Muscle of leg (tissue), 11 donors: ENCODE data around the gene ENTPD2. TPM values are rescaled to one million over a fixed set of nuclear protein-coding genes. Genes with fewer than 3 reads are reported as not detected.
"Not testable (repeated sequence)": the region's sequence is repeated elsewhere in the genome, so short reads cannot be mapped to it uniquely, and the experiment has no call there.

Experiments
- DNase-seq: peaks from one replicate; pipeline ENCODE4 v3.0.0; 2013
- H3K27ac ChIP-seq: one replicate; pipeline ENCODE4 v1.5.1; 2013; ENCODE audit warnings: mild to moderate bottlenecking, low read length, control low read depth
- H3K27me3 ChIP-seq: one replicate; pipeline ENCODE4 v1.6.1; 2013; ENCODE audit warnings: low read length; ENCODE audit not compliant: control insufficient read depth, insufficient read depth
- H3K36me3 ChIP-seq: one replicate; pipeline ENCODE4 v1.6.1; 2013; ENCODE audit warnings: low read length; ENCODE audit not compliant: control insufficient read depth, insufficient read depth
- H3K4me1 ChIP-seq: one replicate; pipeline ENCODE4 v1.6.1; 2013; ENCODE audit warnings: low read length; ENCODE audit not compliant: control insufficient read depth, insufficient read depth
- H3K4me3 ChIP-seq: one replicate; pipeline ENCODE4 v1.5.1; 2013; ENCODE audit warnings: low read length, control low read depth
- H3K9me3 ChIP-seq: replicated peaks from 2 replicates; pipeline ENCODE4 v1.6.1; 2013; ENCODE audit warnings: low read depth, low read length; ENCODE audit not compliant: control insufficient read depth
- WGBS: methylation state at CpG from one replicate; pipeline ENCODE4 v1.1.5; 2013; ENCODE audit warnings: missing lambda C conversion rate; ENCODE audit not compliant: insufficient coverage; 5-methylcytosine and 5-hydroxymethylcytosine counted together
- polyA plus RNA-seq, 8 donors: library from polyadenylated mRNA; unstranded; fragments of 120-200 nt; gene quantifications; one replicate each; pipeline versions ENCODE4 v1.2.1 to v1.2.3, GENCODE V29; 2013; ENCODE audit warnings: inconsistent platforms in 1 of 8, low replicate concordance in 1 of 8; ENCODE audit not compliant: insufficient read length in 8 of 8, insufficient read depth in 1 of 8
- total RNA-seq: library from RNA; stranded (reverse); fragments of 120-200 nt; gene quantifications from one replicate; pipeline ENCODE4 v1.2.4, GENCODE V29; 2013

Gene ENTPD2
- total and polyA plus RNA-seq, 9 donors, result 3.7 to 20.6 (median 13.0) TPM

DNA sequence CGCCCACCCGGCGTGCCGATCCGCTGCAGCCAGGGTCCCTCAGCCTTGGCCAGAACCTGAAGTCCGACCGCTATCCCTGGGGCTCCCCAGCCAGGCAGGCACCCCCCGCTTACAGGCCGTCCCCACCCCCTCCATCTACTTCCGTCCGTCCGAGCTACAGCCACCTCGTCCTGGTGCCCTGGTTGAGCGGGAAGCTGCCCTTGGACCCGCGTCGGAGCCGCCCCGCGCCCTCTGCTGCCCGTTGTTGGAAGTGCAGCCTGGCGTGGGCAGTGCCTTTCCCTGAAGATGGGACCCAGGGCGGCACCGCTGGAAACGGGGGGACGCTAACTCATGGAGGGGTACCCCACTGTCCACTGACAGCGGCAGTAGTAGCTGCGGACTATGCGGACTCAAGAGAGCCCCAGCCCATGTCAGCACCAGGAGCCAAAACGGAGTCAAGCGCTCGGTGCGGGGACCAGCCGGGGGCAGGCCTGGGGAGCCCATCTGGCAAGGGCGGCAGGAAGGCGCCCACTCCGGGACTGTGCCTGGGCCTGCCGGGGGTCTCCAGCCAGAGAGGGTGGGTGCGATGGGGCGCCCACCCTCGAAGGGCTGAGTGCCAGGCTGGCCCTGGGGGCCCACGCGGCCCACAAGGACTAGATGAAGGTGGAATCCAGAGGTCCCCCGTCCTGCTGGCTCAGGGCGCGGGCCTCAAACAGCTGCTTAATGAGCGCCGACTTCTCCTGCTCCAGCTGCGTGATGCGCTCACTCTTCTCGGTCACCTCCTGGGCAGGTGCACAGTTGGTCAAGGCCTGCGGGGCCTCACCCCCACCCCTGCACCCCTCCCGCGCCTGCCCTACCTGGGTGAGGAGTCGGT, 10.4 kb upstream of the ENTPD2 start:
- DNase-seq, result peak; percentile 54
- Histone ChIP-seq H3K4me1 (peaks cover 20% of the 10 kb centered on the region), H3K9me3 (no peaks in the 10 kb centered on the region), H3K36me3 (no peaks in the 10 kb centered on the region), H3K27ac (no peak overlapping the region), H3K27me3 (peaks cover 2% of the 10 kb centered on the region), H3K4me3 (no peak overlapping the region)
- WGBS, result 44% methylated on average over 50 of the region's 55 CpGs

DNA sequence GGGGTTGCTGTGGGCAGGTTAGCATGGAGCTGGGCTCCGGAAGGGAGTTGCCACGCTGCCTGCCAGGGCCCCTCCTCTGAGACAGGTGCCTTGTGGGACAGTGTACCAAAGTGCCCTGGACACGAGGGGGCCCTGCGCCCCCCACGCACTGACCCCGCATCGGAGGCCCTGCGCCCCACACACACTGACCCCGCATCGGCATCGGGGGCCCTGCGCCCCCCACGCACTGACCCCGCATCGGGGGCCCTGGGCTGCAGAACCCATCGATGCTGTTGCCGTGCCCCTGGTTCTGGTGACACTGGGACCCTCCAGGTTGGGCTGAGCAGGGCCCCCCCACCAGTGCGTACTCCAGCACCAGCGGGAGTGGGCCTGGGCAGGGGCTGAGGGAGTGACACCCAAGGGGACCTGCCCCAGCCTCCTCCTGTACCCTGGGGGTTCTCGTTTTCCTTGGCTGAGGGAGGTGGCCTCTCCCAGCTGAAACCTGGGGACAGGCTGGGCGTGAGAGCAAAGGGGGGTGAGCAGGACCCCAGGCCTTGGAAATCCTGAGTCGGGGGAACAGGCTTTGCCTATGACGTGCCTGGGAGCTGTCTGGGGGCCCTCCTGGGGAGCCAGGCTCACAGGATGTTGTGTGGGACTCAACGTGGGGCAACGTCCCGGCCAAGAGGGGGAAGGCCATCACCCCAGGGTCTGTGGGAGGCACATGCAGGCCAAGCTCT, 9.6 kb upstream of the ENTPD2 start:
- H3K9me3 ChIP-seq, result no peaks in the 10 kb centered on the region
- 77% methylated on average over 24 of the region's 26 CpGs for WGBS

GRCh38 chr9:137062798-137063197, 8.9 kb upstream of the ENTPD2 start:
- H3K4me1 ChIP-seq, result peaks cover 12% of the 10 kb centered on the region
- 73% methylated on average over 4 of the region's 9 CpGs for WGBS
- not testable (repeated sequence) for H3K4me3 ChIP-seq, H3K9me3 ChIP-seq, DNase-seq, H3K36me3 ChIP-seq, H3K27ac ChIP-seq, H3K27me3 ChIP-seq

More for the DNA sequence above, 9.6 kb upstream of the ENTPD2 start:
- Histone ChIP-seq H3K27ac (no peak overlapping the region), H3K36me3 (no peaks in the 10 kb centered on the region), H3K27me3 (no peaks in the 10 kb centered on the region), H3K4me3 (no peak overlapping the region), H3K4me1 (peaks cover 13% of the 10 kb centered on the region)
- DNase-seq, result no peak

- H3K27me3 ChIP-seq, result no peaks in the 10 kb centered on the region
- 87% methylated on average over 12 of the region's 15 CpGs for WGBS
- no peak overlapping the region for H3K4me3 ChIP-seq
- H3K36me3 ChIP-seq, result no peaks in the 10 kb centered on the region
- H3K9me3 ChIP-seq, result no peaks in the 10 kb centered on the region
- no peak for DNase-seq
- H3K4me1 ChIP-seq, result peaks cover 16% of the 10 kb centered on the region
- no peak overlapping the region for H3K27ac ChIP-seq
Measured at GRCh38 chr9:137062384-137062783, 8.5 kb upstream of the ENTPD2 start.

GRCh38 chr9:137058521-137059234, 4.8 kb upstream of the ENTPD2 start:
- Histone ChIP-seq H3K4me1 (peaks cover 41% of the 10 kb centered on the region), H3K27ac (no peak overlapping the region), H3K9me3 (no peaks in the 10 kb centered on the region), H3K36me3 (no peaks in the 10 kb centered on the region), H3K4me3 (no peak overlapping the region), H3K27me3 (peaks cover 18% of the 10 kb centered on the region)
- 70% methylated on average over 6 of the region's 9 CpGs for WGBS
- no peak for DNase-seq

DNA sequence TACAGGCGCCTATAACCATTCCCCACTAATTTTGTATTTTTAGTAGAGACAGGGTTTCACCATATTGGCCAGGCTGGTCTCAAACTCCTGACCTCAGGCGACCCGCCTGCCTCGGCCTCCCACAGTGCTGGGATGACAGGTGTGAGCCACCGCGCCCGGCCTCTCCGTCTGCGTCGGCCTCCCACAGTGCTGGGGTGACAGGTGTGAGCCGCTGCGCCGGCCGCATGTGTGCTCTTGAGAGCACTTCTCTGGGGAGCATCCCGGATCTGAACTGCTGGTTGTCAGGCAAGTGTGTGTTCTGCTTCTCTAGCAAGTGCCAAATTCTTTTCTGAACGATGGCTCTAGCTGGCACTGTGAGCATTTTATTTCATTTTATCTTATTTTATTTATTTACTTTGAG, 3.7 kb upstream of the ENTPD2 start:
- peaks cover 51% of the 10 kb centered on the region for H3K4me1 ChIP-seq
- no peaks in the 10 kb centered on the region for H3K9me3 ChIP-seq
- 45% methylated on average over 13 of the region's 16 CpGs for WGBS
- H3K36me3 ChIP-seq, result no peaks in the 10 kb centered on the region
- H3K27me3 ChIP-seq, result peaks cover 29% of the 10 kb centered on the region
- peak; percentile 54 for DNase-seq
- H3K4me3 ChIP-seq, result no peak overlapping the region
- peak overlapping the region; percentile 42 for H3K27ac ChIP-seq

DNA sequence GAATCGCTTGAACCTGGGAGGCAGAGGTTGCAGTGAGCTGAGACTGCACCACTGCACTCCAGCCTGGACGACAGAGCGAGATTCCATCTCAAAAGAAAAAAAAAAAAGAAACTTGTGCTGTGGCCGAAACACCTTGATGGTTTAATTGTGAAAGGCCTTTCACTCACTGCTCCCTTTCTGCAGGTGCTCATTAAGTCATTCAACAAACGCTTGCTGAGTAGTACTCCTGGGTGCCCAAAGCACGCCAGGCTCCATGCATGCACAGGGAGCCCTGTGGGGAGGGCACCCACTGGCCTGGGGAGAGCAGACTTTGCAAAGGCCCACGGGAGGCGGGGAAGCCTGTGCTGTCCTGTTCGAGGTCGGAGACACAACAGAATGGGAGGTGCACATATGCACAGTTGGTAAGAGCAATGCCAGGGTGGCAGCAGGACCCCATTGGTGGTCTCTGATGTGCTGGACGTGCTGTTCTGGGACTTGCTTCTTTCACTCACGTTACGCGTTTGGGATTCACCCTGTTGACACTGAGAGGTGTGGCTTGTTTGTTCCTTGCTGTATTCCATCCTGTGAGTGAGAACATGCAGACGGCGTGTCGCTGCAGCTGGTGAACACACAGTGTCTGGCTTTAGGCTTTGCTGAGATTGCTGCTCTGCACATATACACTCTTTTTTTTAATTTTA, 3.0 kb upstream of the ENTPD2 start:
- DNase-seq, result peak; percentile 57

DNA sequence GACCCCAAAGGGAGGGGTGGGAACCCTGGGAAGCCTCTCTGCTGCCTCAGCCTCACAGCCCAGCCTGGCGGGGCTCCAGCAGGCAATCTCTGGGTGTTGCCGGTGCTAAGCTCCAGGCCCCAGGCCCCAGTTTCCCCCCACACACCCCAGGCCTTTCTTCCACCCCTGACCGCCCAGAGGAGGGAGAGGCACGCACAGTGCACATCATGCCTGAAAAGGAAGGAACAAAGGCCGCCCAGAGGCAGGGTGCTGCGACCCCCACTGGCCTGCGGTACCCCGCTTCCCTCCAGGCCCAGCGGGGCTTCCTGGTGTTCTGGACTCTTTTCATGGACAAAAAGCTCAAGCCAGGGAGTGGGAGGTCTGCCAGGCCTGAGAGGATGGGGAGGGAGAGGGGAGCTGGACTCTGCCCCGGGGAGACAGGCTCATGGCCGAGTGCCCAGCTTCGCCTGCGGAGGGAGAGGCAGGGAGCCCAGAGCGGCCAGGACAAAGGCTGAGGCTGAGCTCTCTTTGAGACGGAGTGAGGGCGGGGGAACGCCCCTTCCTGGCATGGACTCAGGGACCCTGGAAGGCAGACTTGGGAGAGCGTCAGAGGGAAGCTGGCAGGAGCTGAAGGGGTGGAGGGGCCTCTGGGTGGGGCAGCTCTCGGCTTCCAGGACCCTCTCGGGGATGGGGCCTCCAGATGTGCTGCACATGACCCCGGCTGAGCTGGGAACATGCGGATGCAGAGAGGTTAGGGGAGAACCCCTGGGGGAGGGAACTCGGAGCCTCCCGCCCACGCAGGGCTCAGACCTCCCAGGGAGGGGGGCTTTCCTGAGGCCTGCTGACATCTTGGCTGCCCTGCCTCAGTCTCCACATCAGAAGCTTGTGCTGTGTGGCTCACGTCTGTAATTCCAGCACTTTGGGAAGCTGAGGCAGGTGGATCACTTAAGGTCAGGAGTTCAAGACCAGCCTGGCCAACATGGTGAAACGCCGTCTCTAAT, 1.8 kb upstream of the ENTPD2 start:
- WGBS, result 18% methylated on average over 14 of the region's 28 CpGs
- DNase-seq, result peak; percentile 96
- Histone ChIP-seq H3K27me3 (peaks cover 46% of the 10 kb centered on the region), H3K36me3 (no peaks in the 10 kb centered on the region), H3K4me3 (no peak overlapping the region), H3K9me3 (no peaks in the 10 kb centered on the region), H3K27ac (peak overlapping the region; percentile 78), H3K4me1 (peaks cover 58% of the 10 kb centered on the region)

More for the DNA sequence above, 3.0 kb upstream of the ENTPD2 start:
- Histone ChIP-seq H3K27ac (peak overlapping the region; percentile 42), H3K4me1 (peaks cover 54% of the 10 kb centered on the region), H3K9me3 (no peaks in the 10 kb centered on the region), H3K4me3 (no peak overlapping the region), H3K36me3 (no peaks in the 10 kb centered on the region), H3K27me3 (peaks cover 35% of the 10 kb centered on the region)
- 64% methylated on average over 8 of the region's 17 CpGs for WGBS

- WGBS, result 44% methylated on average over 14 of the region's 17 CpGs
- H3K9me3 ChIP-seq, result no peaks in the 10 kb centered on the region
- peaks cover 53% of the 10 kb centered on the region for H3K27me3 ChIP-seq
- no peak overlapping the region for H3K4me3 ChIP-seq
- H3K27ac ChIP-seq, result peak overlapping the region; percentile 78
- H3K4me1 ChIP-seq, result peaks cover 58% of the 10 kb centered on the region
- no peaks in the 10 kb centered on the region for H3K36me3 ChIP-seq
- no peak for DNase-seq
Measured at GRCh38 chr9:137054932-137055384, 1.1 kb upstream of the ENTPD2 start.
